IMR-90 (cell line): Measurements from ENCODE around the gene GFRA3. TPM values are rescaled to one million over a fixed set of nuclear protein-coding genes. Genes with fewer than 3 reads are reported as not detected.

Experiments
- ATAC-seq: fragments of 200-7000 bp; cut with Tn5 transposase; 2 replicates; pipeline ENCODE4 v1.9.1; 2020; ENCODE audit warnings: low read depth, mild to moderate bottlenecking, moderate library complexity
- BruUV-seq: library from RNA; stranded (reverse); fragments of 400-500 nt; replicated peaks from 2 replicates; lab custom pipeline; 2021; lab: Mats Ljungman, UMichigan
- CTCF ChIA-PET: fragments of 300-600 bp; formaldehyde crosslinking; extraction: SDS; loops from one replicate; lab custom pipeline; 2021; ENCODE audit warnings: antibody characterized with exemption; lab: Yijun Ruan, JAX
- POLR2A ChIA-PET: fragments of 300-600 bp; sonication (Branson Sonifier 250); formaldehyde crosslinking; loops from one replicate; lab custom pipeline; 2022; ENCODE audit warnings: antibody characterized with exemption; ENCODE audit not compliant: unreplicated experiment; lab: Charles Lee
- DNase-seq: peaks from one replicate; pipeline ENCODE4 v3.0.0; 2013
- H2AFZ ChIP-seq: replicated peaks from 2 replicates; pipeline ENCODE3; 2013; ENCODE audit warnings: low read length, mild to moderate bottlenecking; ENCODE audit not compliant: poor library complexity
- H2AK5ac ChIP-seq: 2 replicates; pipeline ENCODE4 v1.6.1; 2013; ENCODE audit warnings: low read depth, low read length, inconsistent platforms
- H2AK9ac ChIP-seq: replicated peaks from 2 replicates; pipeline ENCODE3; 2013; ENCODE audit warnings: mild to moderate bottlenecking, low read depth, low read length, moderate library complexity; ENCODE audit not compliant: poor library complexity
- H2BK120ac ChIP-seq: 2 replicates; pipeline ENCODE4 v1.6.1; 2013; ENCODE audit warnings: low read depth, low read length, inconsistent platforms
- H2BK15ac ChIP-seq: 3 replicates; pipeline ENCODE4 v1.6.1; 2013; ENCODE audit warnings: low read depth, low read length, inconsistent platforms
- H2BK20ac ChIP-seq: 2 replicates; pipeline ENCODE4 v1.6.1; 2013; ENCODE audit warnings: low read depth, mild to moderate bottlenecking, inconsistent platforms, low read length, moderate library complexity
- H2BK5ac ChIP-seq: 2 replicates; pipeline ENCODE4 v1.6.1; 2013; ENCODE audit warnings: mild to moderate bottlenecking, low read depth, low read length, inconsistent platforms; ENCODE audit not compliant: poor library complexity, severe bottlenecking
- H3K14ac ChIP-seq: replicated peaks from 2 replicates; pipeline ENCODE4 v1.6.1; 2013; ENCODE audit warnings: low read depth, low read length, inconsistent platforms
- H3K18ac ChIP-seq: 2 replicates; pipeline ENCODE4 v1.6.1; 2013; ENCODE audit warnings: low read depth, low read length, control low read depth
- H3K23ac ChIP-seq: 2 replicates; pipeline ENCODE4 v1.6.1; 2013; ENCODE audit warnings: low read depth, low read length, inconsistent platforms
- H3K27ac ChIP-seq: 2 replicates; pipeline ENCODE4 v1.5.1; 2013; ENCODE audit warnings: mild to moderate bottlenecking, control low read depth, low read length; ENCODE audit not compliant: insufficient read depth
- H3K27me3 ChIP-seq: 2 replicates; pipeline ENCODE4 v1.6.1; 2013; ENCODE audit warnings: low read length; ENCODE audit not compliant: control insufficient read depth, insufficient read depth
- H3K36me3 ChIP-seq: 2 replicates; pipeline ENCODE4 v1.6.1; 2013; ENCODE audit warnings: low read length, mixed read lengths; ENCODE audit not compliant: control insufficient read depth, insufficient read depth
- H3K4ac ChIP-seq: 2 replicates; pipeline ENCODE4 v1.6.1; 2013; ENCODE audit warnings: low read depth, low read length, inconsistent platforms
- H3K4me1 ChIP-seq: 2 replicates; pipeline ENCODE4 v1.6.1; 2013; ENCODE audit warnings: low read length, mixed read lengths; ENCODE audit not compliant: control insufficient read depth, insufficient read depth
- H3K4me2 ChIP-seq: 2 replicates; pipeline ENCODE4 v1.6.1; 2013; ENCODE audit warnings: low read depth, mild to moderate bottlenecking, control low read depth, low read length, moderate library complexity
- H3K4me3 ChIP-seq: 2 replicates; pipeline ENCODE4 v1.5.1; 2013; ENCODE audit warnings: low read depth, mild to moderate bottlenecking, control low read depth, low read length, moderate library complexity; ENCODE audit not compliant: insufficient read depth
- H3K56ac ChIP-seq: 2 replicates; pipeline ENCODE4 v1.6.1; 2013; ENCODE audit warnings: low read length, inconsistent platforms; ENCODE audit not compliant: insufficient read depth; ENCODE audit errors: extremely low read depth
- H3K79me1 ChIP-seq, 2 experiments: 2 replicates each; pipeline ENCODE4 v1.6.1; 2013; ENCODE audit warnings: low read length in 2 of 2, inconsistent platforms in 1 of 2, low read depth in 1 of 2
- H3K9ac ChIP-seq: 2 replicates; pipeline ENCODE4 v1.6.1; 2013; ENCODE audit warnings: low read depth, low read length, control low read depth
- H3K9me1 ChIP-seq: 2 replicates; pipeline ENCODE4 v1.6.1; 2013; ENCODE audit warnings: low read length, inconsistent platforms; ENCODE audit not compliant: insufficient read depth
- H3K9me3 ChIP-seq: 2 replicates; pipeline ENCODE4 v1.6.1; 2013; ENCODE audit warnings: low read length; ENCODE audit not compliant: control insufficient read depth, insufficient read depth
- H4K20me1 ChIP-seq: 2 replicates; pipeline ENCODE4 v1.6.1; 2013; ENCODE audit warnings: low read length, inconsistent platforms; ENCODE audit not compliant: insufficient read depth
- H4K5ac ChIP-seq: 2 replicates; pipeline ENCODE4 v1.6.1; 2013; ENCODE audit warnings: mild to moderate bottlenecking, low read depth, low read length, control low read depth
- H4K8ac ChIP-seq, 2 experiments: 2 replicates each; pipeline ENCODE4 v1.6.1; 2013; ENCODE audit warnings: low read depth in 2 of 2, low read length in 2 of 2, control low read depth in 1 of 2, inconsistent platforms in 1 of 2
- H4K91ac ChIP-seq: 2 replicates; pipeline ENCODE4 v1.6.1; 2013; ENCODE audit warnings: low read depth, low read length, inconsistent platforms; ENCODE audit not compliant: insufficient read depth
- CHD1 ChIP-seq: IDR thresholded peaks from 2 replicates; pipeline ENCODE4 v1.6.1; 2012; ENCODE audit warnings: low read depth, low read length, improper control_type of control experiment
- CTCF ChIP-seq: conservative IDR thresholded peaks from 2 replicates; pipeline ENCODE4 v1.5.1; 2012; ENCODE audit warnings: mild to moderate bottlenecking, low read depth, low read length, improper control_type of control experiment
- ELK1 ChIP-seq: fragments of 150-350 bp; IDR thresholded peaks from 2 replicates; pipeline ENCODE4 v1.6.1; 2016; ENCODE audit warnings: low read depth, mild to moderate bottlenecking, low read length, moderate library complexity, borderline replicate concordance
- FOS ChIP-seq: fragments of 150-350 bp; IDR thresholded peaks from 2 replicates; pipeline ENCODE4 v1.6.1; 2016; ENCODE audit warnings: low read depth, low read length
- MAZ ChIP-seq: IDR thresholded peaks from 2 replicates; pipeline ENCODE4 v1.6.1; 2012; ENCODE audit warnings: low read depth, mild to moderate bottlenecking, low read length, improper control_type of control experiment, moderate library complexity, borderline replicate concordance
- NFE2L2 ChIP-seq: fragments of 150-350 bp; IDR thresholded peaks from 2 replicates; pipeline ENCODE4 v1.6.1; 2016; ENCODE audit warnings: low read depth, mild to moderate bottlenecking, low read length
- POLR2A ChIP-seq: IDR thresholded peaks from 2 replicates; pipeline ENCODE4 v1.6.1; 2012; ENCODE audit warnings: mild to moderate bottlenecking, low read depth, low read length
- RAD21 ChIP-seq: IDR thresholded peaks from 2 replicates; pipeline ENCODE4 v1.6.1; 2012; ENCODE audit warnings: low read length, improper control_type of control experiment
- RCOR1 ChIP-seq: IDR thresholded peaks from 2 replicates; pipeline ENCODE4 v1.6.1; 2012; ENCODE audit warnings: mild to moderate bottlenecking, low read length, improper control_type of control experiment; ENCODE audit not compliant: insufficient replicate concordance
- RFX5 ChIP-seq: IDR thresholded peaks from 2 replicates; pipeline ENCODE4 v1.8.0; 2012; ENCODE audit warnings: low read depth, mild to moderate bottlenecking, low read length, moderate library complexity
- SMC3 ChIP-seq: fragments of 150-350 bp; IDR thresholded peaks from 2 replicates; pipeline ENCODE4 v1.6.1; 2016; ENCODE audit warnings: low read depth, mild to moderate bottlenecking, antibody characterized with exemption, low read length, moderate library complexity
- WGBS, 2 experiments: methylation state at CpG; one replicate each; pipeline versions ENCODE4 v1.1.5 to v1.1.7; 2013; ENCODE audit warnings: missing lambda C conversion rate in 2 of 2; ENCODE audit not compliant: insufficient read length in 1 of 2; ENCODE audit errors: extremely low coverage in 2 of 2; 5-methylcytosine and 5-hydroxymethylcytosine counted together
- dilution Hi-C: fragments of 300-500 bp; cut with HindIII; formaldehyde crosslinking; loops from one replicate; pipeline ENCODE4 v1.14.3; 2018; ENCODE audit warnings: low sequenced_read_pairs; ENCODE audit not compliant: unreplicated experiment
- in situ Hi-C: fragments of 300-500 bp; cut with MboI; formaldehyde crosslinking; loops from 3 replicates; pipeline ENCODE4 v1.14.3; 2019; ENCODE audit warnings: low sequenced_read_pairs, inconsistent platforms, mixed read lengths
- intact Hi-C: fragments of 100-400 bp; cut with micrococcal nuclease; formaldehyde crosslinking; loops from 2 replicates; pipeline ENCODE4 v1.10.0; 2022
- polyA plus RNA-seq, 3 experiments: library from polyadenylated mRNA; depleted of rRNA; stranded (reverse); fragments of >200 nt; gene quantifications; 2 replicates each; pipeline ENCODE4 v1.2.3, GENCODE V29; 2012; ENCODE audit warnings: low replicate concordance in 1 of 3
- total RNA-seq: library from RNA; depleted of rRNA; stranded (reverse); fragments of >200 nt; gene quantifications from 2 replicates; pipeline ENCODE4 v1.2.3, GENCODE V29; 2012

The GFRA3 gene
- total and polyA plus RNA-seq, 2 of the 4 experiments (the other 2 are of a cell fraction): not detected

- H2BK5ac ChIP-seq: no peak overlapping the region
- no peaks in the 10 kb centered on the region for H3K4me1 ChIP-seq
- TF ChIP-seq POLR2A (no peak), RAD21 (no peak), RCOR1 (no peak), RFX5 (no peak), MAZ (no peak), ELK1 (no peak), CTCF (no peak), FOS (no peak), CHD1 (no peak), SMC3 (no peak), NFE2L2 (no peak)
- BruUV-seq: no TSS peak
- POLR2A ChIA-PET: no interaction called here
- DNase-seq (no peak), ATAC-seq (no peak)
- dilution Hi-C loops: no loop called here
- no peak overlapping the region for H3K4me2 ChIP-seq
- no peaks in the 10 kb centered on the region for H3K36me3 ChIP-seq
- H4K8ac ChIP-seq: no peak overlapping the region
- H3K79me1 ChIP-seq: no peaks in the 10 kb centered on the region
- H3K9ac ChIP-seq: no peak overlapping the region
- H2AK9ac ChIP-seq: no peak overlapping the region
- CTCF ChIA-PET: no interaction called here
- no peaks in the 10 kb centered on the region for H3K9me3 ChIP-seq
- no peak overlapping the region for H3K56ac ChIP-seq
- intact Hi-C loops: no loop called here
- H4K5ac ChIP-seq: no peak overlapping the region
- no peaks in the 10 kb centered on the region for H3K27me3 ChIP-seq
- in situ Hi-C loops: no loop called here
- H4K20me1 ChIP-seq: no peaks in the 10 kb centered on the region
- no peak overlapping the region for H3K27ac ChIP-seq
- no peak overlapping the region for H3K18ac ChIP-seq
- H4K91ac ChIP-seq: no peak overlapping the region
- no peaks in the 10 kb centered on the region; the same call in 1 of the 2 replicates for H3K9me1 ChIP-seq
- no peak overlapping the region for H2BK20ac ChIP-seq
- no CpG with 5 or more reads among the region's 3 CpGs for WGBS, 2 experiments
- H3K23ac ChIP-seq: no peak overlapping the region
- H3K4ac ChIP-seq: no peak overlapping the region
- no peak overlapping the region for H2AFZ ChIP-seq
- H3K4me3 ChIP-seq: no peak overlapping the region
- H3K14ac ChIP-seq: no peak overlapping the region
- no peak overlapping the region for H2AK5ac ChIP-seq
- no peak overlapping the region for H2BK15ac ChIP-seq
- H2BK120ac ChIP-seq: no peak overlapping the region
These were observed 41.9 kb upstream of the GFRA3 start for GRCh38 chr5:138316355-138316754.
